ENCODE measurements around the gene M1AP.

DNA sequence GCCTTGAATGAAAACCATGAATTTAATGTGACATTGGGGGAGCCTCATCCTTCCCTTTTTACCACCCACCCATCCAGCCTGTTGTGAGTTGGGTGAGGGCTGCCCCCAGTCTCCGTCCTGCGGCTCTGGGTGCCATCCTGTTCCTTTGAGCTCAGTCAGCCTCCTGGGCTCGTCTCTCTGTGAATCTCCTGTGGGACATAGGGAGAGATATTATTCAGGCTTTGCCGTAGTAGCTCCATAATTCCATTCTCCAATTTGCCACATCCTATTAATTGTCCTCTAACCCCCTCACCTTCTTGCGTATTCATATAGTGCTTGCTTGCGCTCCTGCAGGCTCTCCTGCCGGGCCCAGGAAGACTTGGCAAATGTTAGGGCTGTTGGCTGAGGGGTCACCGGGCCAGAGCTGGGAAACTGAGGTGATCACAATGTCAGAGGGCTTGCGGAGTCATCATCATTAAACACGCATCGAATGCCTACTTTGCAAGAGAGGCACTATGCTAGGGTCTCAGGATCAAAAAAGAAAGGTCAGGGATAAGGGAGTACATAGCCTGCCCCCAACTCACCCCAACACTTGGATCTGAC lies 121.4 kb downstream of the M1AP start:
- TF ChIP-seq, protein P1, sequence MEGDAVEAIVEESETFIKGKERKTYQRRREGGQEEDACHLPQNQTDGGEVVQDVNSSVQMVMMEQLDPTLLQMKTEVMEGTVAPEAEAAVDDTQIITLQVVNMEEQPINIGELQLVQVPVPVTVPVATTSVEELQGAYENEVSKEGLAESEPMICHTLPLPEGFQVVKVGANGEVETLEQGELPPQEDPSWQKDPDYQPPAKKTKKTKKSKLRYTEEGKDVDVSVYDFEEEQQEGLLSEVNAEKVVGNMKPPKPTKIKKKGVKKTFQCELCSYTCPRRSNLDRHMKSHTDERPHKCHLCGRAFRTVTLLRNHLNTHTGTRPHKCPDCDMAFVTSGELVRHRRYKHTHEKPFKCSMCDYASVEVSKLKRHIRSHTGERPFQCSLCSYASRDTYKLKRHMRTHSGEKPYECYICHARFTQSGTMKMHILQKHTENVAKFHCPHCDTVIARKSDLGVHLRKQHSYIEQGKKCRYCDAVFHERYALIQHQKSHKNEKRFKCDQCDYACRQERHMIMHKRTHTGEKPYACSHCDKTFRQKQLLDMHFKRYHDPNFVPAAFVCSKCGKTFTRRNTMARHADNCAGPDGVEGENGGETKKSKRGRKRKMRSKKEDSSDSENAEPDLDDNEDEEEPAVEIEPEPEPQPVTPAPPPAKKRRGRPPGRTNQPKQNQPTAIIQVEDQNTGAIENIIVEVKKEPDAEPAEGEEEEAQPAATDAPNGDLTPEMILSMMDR (IDR thresholded peaks at IDR 0.05; ENCODE audit: insufficient read depth, low read depth, low read length), result no peak
- no peak for TF ChIP-seq EZH2 (IDR thresholded peaks at IDR 0.05; ENCODE audit: insufficient read depth, low read length)

Data from astrocyte (in vitro differentiated cells and primary cell).